GM19043 (cell line): ENCODE data around the gene STK31.
"Not testable (repeated sequence)": the region's sequence is repeated elsewhere in the genome, so short reads cannot be mapped to it uniquely, and the experiment has no call there.

Experiments used
- ATAC-seq: cut with Tn5 transposase; IDR thresholded peaks from one replicate; pipeline ENCODE4 v1.9.1; 2021; ENCODE audit warnings: low read depth; ENCODE audit not compliant: unreplicated experiment

Gene STK31, protein sequence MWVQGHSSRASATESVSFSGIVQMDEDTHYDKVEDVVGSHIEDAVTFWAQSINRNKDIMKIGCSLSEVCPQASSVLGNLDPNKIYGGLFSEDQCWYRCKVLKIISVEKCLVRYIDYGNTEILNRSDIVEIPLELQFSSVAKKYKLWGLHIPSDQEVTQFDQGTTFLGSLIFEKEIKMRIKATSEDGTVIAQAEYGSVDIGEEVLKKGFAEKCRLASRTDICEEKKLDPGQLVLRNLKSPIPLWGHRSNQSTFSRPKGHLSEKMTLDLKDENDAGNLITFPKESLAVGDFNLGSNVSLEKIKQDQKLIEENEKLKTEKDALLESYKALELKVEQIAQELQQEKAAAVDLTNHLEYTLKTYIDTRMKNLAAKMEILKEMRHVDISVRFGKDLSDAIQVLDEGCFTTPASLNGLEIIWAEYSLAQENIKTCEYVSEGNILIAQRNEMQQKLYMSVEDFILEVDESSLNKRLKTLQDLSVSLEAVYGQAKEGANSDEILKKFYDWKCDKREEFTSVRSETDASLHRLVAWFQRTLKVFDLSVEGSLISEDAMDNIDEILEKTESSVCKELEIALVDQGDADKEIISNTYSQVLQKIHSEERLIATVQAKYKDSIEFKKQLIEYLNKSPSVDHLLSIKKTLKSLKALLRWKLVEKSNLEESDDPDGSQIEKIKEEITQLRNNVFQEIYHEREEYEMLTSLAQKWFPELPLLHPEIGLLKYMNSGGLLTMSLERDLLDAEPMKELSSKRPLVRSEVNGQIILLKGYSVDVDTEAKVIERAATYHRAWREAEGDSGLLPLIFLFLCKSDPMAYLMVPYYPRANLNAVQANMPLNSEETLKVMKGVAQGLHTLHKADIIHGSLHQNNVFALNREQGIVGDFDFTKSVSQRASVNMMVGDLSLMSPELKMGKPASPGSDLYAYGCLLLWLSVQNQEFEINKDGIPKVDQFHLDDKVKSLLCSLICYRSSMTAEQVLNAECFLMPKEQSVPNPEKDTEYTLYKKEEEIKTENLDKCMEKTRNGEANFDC

DNA sequence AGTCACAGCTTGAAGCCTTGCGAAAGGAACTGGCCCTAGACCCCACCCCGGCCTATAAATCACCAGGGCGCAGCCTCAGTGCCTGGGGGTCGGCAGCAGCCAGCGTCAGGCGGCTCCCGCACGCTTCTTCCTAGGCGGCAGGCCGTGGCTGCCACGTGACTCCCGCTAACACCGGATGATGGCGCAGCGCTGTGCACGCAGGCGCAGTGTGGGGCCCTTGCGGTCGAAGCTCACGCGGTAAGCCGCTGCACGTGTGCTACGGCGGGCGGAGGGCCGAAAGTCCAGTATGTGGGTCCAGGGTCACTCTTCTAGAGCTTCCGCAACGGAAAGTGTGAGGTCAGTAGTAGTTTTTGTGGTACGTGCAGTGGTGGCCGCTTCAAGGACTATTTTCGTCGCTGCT, at the start of gene STK31:
TSS of gene STK31 (plus strand) at position 220 of the 400 bp plus-strand sequence. CDS start at position 287, 67 bp downstream.
- ATAC-seq: no peak

GRCh38 chr7:23661385-23661784, 48.6 kb upstream of the STK31 start:
- no peak for ATAC-seq

DNA sequence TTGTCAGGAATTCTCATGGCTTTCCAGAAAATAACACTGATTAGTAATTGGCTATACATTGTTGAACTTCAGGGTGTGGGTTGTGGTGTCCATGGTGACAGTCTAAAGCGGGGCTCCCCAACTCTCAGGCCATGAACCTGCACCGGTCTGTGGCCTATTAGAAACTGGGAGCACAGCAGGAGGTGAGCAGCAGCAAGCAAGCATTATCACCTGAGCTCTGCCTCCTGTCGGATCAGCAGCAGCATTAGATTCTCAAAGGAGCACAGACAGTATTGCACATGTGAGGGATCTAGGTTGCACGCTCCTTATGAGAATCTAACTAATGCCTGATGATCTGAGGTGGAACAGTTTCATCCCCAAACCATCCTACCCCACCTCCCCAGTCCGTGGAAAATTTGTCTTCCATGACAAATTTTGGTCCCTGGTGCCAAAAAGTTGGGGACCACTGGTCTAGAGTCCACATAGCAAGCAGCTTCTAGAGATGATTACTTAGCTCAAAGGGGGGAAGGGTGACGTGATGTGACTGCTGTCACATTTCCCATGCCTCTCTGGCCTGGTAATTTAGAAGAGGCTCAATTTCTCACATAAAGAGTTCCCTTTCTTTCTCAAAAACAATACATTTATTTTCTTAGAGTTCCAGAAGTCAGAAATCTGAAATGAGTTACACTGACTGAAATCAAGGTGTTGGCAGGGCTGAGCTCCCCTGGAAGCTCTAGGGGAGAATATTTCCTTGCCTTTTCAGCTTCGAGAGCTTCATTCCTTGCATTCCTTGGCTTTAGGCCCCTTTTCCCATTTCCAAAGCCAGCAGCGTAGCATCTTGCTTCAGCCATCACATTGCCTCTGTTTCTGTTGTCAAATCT, 47.7 kb upstream of the STK31 start:
- no peak for ATAC-seq

GRCh38 chr7:23662984-23663313, 47.1 kb upstream of the STK31 start:
- no peak for ATAC-seq

DNA sequence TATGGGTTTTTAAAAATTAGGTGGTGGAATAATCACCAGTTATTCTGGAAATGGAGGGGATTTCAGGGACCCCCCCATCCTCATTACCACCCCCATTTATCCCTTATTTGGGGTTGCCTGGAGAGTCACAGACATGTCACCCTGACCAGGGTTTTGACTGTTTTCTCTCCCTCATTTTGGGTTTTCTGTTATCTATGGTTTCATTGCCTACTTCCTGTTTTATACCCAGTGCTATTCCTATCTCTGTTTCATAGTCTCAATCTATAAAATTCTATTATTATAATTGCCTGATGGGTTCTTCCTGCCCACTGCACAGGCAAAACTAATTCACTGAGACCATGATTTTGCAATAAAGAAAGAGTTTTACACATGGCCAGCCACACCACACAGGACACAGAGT, 45.9 kb upstream of the STK31 start:
- no peak for ATAC-seq

- no peak for ATAC-seq
These were observed 38.0 kb upstream of the STK31 start for GRCh38 chr7:23672033-23672432.

- peak; percentile 95 for ATAC-seq
These were observed 30.1 kb upstream of the STK31 start, which contains the start of gene FAM221A for GRCh38 chr7:23679898-23680413. Gene FAM221A (plus strand): TSS chr7:23680199. CDS start chr7:23680219, 20 bp downstream.

GRCh38 chr7:23680414-23681405, 29.3 kb upstream of the STK31 start:
- peak; percentile 32 for ATAC-seq

- not testable (repeated sequence) for ATAC-seq
These were observed 26.0 kb upstream of the STK31 start for GRCh38 chr7:23684041-23684440.

DNA sequence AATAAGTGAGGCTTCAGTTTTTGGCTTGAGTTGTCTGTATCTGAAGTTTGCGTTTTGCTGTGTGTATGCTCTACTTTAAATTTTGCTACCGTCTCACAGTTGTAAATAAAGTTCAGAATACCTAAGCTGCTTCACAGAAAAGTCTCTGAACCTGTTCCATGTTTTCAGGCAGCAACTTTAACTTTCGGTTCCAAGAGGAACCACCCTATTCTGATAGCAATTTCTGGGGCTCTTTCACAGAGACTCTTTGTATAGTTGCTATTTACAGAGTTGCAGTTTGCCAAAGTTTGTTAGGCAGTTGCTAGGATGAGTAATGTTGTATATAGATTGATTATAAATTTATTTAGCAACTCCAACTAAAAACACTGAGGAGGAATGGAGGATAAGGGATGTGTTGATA, 24.3 kb upstream of the STK31 start:
- no peak for ATAC-seq

DNA sequence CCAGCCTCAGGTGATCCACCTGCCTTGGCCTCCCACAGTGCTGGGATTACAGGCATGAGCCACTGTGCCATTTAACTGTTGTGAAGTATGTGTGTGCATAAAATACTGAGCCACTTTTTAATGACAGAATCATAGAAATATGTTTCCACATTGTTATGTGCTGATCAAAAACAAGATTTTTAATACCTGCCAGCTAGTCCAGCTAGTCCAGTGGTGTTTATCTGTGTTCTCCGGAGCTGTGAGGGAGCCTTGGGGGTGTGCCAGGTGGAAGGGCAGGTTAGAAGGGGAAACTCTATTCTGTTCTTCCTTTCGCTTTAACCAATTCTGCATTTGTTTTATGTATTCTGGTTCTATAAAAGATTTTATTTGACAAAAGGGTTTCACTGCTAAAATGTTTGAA, 23.0 kb upstream of the STK31 start:
- no peak for ATAC-seq

- ATAC-seq: no peak
These were observed 20.9 kb upstream of the STK31 start for GRCh38 chr7:23689165-23689564.

DNA sequence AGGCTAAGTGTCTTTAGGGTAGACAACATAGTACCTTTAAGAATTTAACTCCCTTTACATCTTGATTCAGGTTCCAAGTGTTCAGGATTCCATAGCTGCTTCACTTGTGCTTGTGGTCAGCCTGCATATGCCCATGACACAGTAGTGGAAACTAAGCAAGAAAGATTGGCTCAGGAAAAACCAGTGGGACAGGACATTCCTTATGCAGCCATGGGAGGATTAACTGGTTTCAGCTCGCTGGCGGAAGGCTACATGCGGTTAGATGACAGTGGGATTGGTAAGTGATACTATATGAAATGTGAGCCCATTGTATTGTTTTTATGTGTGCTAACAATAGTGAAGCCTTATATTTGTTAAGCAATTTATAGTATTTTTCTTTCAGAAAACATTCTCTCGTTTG, 18.7 kb upstream of the STK31 start:
- ATAC-seq: no peak

GRCh38 chr7:23693224-23693623, 16.8 kb upstream of the STK31 start:
- ATAC-seq: no peak

DNA sequence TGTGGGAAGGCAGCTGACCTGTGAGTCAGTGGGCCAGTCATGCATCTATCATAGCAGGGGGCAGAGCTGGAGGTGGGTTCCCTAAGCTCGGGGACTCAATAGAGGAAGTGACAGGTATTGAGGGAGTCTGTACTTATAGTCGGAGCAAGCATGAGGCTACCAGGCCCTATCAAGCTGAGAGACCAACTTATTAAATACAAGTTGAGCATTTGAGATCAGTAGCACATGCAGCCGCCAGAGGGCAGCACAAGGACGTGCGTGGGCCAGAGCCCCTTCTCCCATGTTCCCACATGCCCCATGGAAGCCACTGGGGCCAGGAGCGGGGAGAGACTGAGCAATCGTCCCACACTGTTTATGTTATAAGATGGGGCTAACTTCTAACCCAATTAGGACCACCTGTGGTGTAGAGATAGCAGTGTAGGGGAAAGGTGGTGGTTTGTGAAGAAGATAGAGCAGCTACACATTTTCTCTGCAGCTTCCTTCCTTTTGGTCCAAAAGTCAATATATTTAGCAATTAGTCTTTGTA, 13.0 kb upstream of the STK31 start:
- ATAC-seq: peak; percentile 78

DNA sequence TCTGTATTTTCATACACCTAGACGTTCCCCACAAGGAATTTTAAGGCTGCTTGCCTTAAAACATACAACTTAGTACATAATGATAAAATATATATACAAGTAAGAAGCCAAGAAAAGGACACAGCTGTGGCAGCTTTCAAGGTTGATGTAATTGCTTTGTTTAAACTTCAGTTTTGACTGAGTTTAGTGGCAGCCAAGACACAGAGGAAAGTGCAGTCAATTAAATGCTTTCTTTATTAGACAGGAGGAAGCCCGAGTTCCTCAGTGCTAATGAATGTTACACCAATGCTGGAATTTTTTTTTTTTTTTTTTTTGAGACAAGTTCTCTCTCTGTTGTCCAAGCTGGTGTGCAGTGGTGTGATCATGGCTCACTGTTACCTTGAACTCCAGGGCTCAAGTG, 11.2 kb upstream of the STK31 start:
- no peak for ATAC-seq

GRCh38 chr7:23700046-23700445, 10.0 kb upstream of the STK31 start:
- ATAC-seq: no peak

GRCh38 chr7:23709081-23709750, 803 bp upstream of the STK31 start:
- no peak for ATAC-seq
